GM12801 (cell line): Measurements from ENCODE around the gene IL32.

Experiments
- CTCF ChIP-seq: IDR thresholded peaks from one replicate; pipeline ENCODE4 v1.5.1; 2011; ENCODE audit warnings: control low read depth; ENCODE audit not compliant: insufficient read length; ENCODE audit errors: extremely low read depth

The IL32 gene

GRCh38 chr16:3099732-3100499, 34.5 kb downstream of the IL32 start:
- TF ChIP-seq CTCF = no peak

DNA sequence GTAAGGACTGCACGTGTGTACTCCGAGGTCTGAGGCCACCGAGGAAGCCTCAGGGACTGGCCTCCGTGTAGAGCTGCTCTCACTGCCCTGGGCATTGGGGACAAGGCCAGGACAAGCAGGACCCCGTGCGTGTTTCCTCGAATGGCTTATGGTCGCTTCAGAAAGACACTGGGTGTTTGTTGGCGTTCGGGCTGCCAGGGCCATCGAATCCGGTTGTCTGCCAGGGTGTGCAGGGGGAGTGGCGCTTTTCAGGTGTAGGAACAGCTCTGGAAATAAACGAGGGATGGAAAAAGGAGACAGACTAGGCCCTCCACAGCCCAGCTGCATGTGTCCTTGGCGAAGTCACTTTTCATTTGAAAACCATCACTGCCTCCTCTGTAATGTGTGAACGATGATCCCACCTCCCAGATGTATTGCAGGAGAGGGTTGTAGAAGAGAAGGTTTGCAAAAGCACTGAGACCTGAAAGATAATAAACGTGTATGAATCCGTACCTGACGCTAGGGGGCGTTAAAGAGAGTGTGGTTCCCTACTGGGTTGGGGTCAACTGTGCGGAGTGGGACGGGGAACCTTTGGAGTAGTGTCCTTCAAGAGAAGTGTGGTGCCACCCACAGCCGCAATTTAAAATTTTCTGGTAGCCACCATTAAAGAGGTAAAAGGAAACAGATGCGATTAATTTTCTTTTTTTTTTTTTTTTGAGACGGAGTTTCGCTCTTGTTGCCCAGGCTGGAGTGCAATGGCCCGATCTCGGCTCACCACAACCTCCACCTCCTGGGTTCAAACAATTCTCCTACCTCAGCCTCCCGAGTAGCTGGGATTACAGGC, 35.8 kb downstream of the IL32 start:
- no peak for TF ChIP-seq CTCF

DNA sequence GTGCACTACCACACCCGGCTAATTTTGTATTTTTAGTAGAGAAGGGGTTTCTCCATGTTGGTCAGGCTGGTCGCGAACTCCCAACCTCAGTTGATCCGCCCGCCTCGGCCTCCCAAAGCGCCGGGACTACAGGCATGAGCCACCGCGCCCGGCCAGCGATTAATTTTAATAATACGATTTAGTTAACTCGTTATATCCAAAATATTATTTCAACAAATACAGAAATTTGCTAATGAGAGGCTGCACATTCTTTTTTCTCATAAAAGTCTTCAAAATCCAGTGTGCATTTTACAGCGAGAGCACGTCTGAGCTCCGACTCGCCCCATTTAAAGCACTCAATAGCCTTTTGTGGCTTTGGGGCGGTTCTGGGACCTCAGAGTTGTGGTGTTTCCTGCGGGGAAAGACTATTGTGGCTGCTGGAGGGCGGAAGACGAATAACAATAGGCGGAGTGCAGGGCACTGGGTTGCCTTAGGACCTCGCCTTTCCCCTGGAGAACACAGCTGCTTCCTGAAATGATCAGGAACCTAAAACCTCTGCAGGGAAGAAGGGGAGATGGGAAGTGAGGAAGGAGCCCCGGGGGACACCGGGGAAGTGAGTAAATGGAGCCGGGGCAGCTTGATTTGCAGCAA, 36.5 kb downstream of the IL32 start:
- TF ChIP-seq CTCF = no peak

- TF ChIP-seq CTCF = no peak
These were observed 40.9 kb downstream of the IL32 start for GRCh38 chr16:3106205-3106928.

DNA sequence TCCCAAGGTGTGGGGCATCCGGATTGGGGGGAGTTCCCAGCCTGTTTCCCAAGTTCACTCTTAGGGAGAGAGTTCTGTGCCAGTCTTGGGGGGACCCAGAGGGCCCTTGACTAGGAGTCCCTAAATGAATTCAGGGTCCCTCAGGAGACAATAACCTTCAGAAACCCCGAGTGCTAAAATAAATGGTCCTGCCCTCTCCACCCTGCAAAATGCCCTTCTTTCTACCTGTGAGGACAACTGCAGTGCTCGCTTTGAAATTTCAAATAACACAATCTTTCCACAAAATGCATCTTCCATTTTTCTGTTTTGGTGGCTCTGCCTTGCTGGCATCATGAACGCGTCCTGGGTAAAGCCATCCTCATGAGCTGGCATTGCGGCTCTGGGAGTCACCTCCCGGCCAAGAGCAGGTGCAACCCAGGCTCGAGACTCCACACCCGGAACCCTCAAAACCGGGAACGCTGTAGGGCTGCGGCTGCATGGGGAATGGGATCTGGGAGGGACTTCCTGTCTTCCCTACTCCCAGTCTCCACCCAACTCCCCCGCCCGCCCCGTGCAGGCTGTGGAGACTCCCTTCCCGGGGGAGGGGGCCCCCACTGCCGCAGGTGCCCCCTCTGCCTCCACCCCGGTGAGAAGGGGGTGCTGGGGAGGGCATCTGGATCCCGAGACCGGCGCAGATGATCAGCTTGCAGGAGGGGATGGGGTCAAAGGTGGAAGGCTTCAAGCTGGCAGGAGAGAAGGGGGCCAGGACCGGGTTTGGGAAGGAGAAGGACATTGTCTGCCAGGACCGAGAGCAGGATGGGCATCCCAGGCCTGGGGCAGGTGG, 46.8 kb downstream of the IL32 start, which contains the start of gene ZNF205:
TSS of gene ZNF205 (plus strand) at position 529 of the 823 bp plus-strand sequence. CDS start 845 bp downstream, outside the sequence.
- no peak for TF ChIP-seq CTCF

GRCh38 chr16:3112881-3113574, 47.6 kb downstream of the IL32 start:
- no peak for TF ChIP-seq CTCF
